Loucy (cell line): ENCODE data around the gene CTNNAL1.

Source experiments
- EZH2phosphoT487 ChIP-seq: fragments of 200-600 bp; IDR thresholded peaks from 2 replicates; pipeline ENCODE4 v1.6.1; 2018; ENCODE audit warnings: antibody characterized with exemption, mild to moderate bottlenecking, moderate library complexity, borderline replicate concordance
- TF ChIP-seq, protein P1 (sequence below): fragments of 200-600 bp; sonication (generic); conservative IDR thresholded peaks from 2 replicates; pipeline ENCODE4 v1.5.1; 2014; ENCODE audit warnings: mild to moderate bottlenecking, antibody characterized with exemption, low read length

DNA sequence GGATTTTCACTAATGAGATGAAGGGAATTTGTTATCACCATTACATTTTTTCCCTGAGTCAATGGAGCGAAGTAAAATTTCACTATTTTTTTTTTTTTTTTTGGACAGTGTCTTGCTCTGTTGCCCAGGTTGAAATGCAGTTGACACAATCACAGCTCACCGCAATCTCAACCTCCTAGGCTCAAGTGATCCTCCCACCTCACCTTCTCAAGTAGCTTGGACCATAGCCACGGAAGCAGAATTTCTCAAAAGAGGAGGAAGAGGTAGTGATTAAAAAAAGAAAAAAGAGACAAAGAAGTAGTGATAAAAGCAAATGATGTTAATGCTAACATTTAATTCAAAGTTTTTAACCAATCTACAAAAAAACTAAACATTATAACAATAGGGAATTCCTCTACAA lies 109.1 kb downstream of the CTNNAL1 start:
- TF ChIP-seq, protein P1, sequence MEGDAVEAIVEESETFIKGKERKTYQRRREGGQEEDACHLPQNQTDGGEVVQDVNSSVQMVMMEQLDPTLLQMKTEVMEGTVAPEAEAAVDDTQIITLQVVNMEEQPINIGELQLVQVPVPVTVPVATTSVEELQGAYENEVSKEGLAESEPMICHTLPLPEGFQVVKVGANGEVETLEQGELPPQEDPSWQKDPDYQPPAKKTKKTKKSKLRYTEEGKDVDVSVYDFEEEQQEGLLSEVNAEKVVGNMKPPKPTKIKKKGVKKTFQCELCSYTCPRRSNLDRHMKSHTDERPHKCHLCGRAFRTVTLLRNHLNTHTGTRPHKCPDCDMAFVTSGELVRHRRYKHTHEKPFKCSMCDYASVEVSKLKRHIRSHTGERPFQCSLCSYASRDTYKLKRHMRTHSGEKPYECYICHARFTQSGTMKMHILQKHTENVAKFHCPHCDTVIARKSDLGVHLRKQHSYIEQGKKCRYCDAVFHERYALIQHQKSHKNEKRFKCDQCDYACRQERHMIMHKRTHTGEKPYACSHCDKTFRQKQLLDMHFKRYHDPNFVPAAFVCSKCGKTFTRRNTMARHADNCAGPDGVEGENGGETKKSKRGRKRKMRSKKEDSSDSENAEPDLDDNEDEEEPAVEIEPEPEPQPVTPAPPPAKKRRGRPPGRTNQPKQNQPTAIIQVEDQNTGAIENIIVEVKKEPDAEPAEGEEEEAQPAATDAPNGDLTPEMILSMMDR: no peak
- no peak for TF ChIP-seq EZH2phosphoT487
